Keratinocyte (primary cell): ENCODE data around the gene RANBP3. TPM values are rescaled to one million over a fixed set of nuclear protein-coding genes. Genes with fewer than 3 reads are reported as not detected.

Source experiments
- DNase-seq: peaks from one replicate; pipeline ENCODE4 v3.0.0-alpha.2; 2011; ENCODE audit warnings: low read depth, missing footprints, low spot score
- FAIRE-seq: peaks from 2 replicates; lab custom pipeline; 2011; peaks lifted over from hg19 to GRCh38; lab: Jason Lieb, UNC
- H2AFZ ChIP-seq: 2 replicates; pipeline ENCODE4 v1.6.0; 2012; ENCODE audit warnings: low read length, control low read depth, inconsistent platforms; ENCODE audit not compliant: control insufficient read depth
- H3K27ac ChIP-seq: 2 replicates; pipeline ENCODE4 v1.5.1; 2011; ENCODE audit warnings: low read length; ENCODE audit not compliant: control insufficient read depth, insufficient read depth
- H3K27me3 ChIP-seq: 3 replicates; pipeline ENCODE4 v1.6.0; 2011; ENCODE audit warnings: low read length; ENCODE audit not compliant: control insufficient read depth, insufficient read depth; ENCODE audit errors: extremely low read depth
- H3K36me3 ChIP-seq, 2 experiments: 2 replicates in 1 of 2; 3 replicates in 1 of 2; pipeline ENCODE4 v1.5.1; 2011; ENCODE audit warnings: low read length in 2 of 2, mild to moderate bottlenecking in 1 of 2; ENCODE audit not compliant: control insufficient read depth in 2 of 2, insufficient read depth in 2 of 2; ENCODE audit errors: extremely low read depth in 1 of 2
- H3K4me1 ChIP-seq: 3 replicates; pipeline ENCODE4 v1.5.1; 2011; ENCODE audit warnings: low read length; ENCODE audit not compliant: control insufficient read depth, insufficient read depth; ENCODE audit errors: extremely low read depth
- H3K4me2 ChIP-seq: 3 replicates; pipeline ENCODE4 v1.6.0; 2011; ENCODE audit warnings: low read depth, low read length; ENCODE audit not compliant: control insufficient read depth, insufficient read depth; ENCODE audit errors: extremely low read depth
- H3K4me3 ChIP-seq, 3 experiments: fragments of 200-600 bp in 1 of 3; sonication (generic) in 1 of 3; 2 replicates in 2 of 3; 3 replicates in 1 of 3; pipeline ENCODE4 v1.5.1; 2011 to 2016; ENCODE audit warnings: low read length in 3 of 3, mild to moderate bottlenecking in 3 of 3, control low read depth in 2 of 3, inconsistent platforms in 1 of 3, low read depth in 1 of 3, mixed read lengths in 1 of 3, mixed run types in 1 of 3, moderate library complexity in 1 of 3; ENCODE audit not compliant: control insufficient read depth in 2 of 3, insufficient read depth in 2 of 3; ENCODE audit errors: extremely low read depth in 1 of 3
- H3K79me2 ChIP-seq: 2 replicates; pipeline ENCODE4 v1.6.0; 2012; ENCODE audit warnings: low read length; ENCODE audit not compliant: control insufficient read depth, insufficient read depth
- H3K9ac ChIP-seq: 3 replicates; pipeline ENCODE4 v1.6.0; 2011; ENCODE audit warnings: low read length; ENCODE audit not compliant: control insufficient read depth, insufficient read depth; ENCODE audit errors: extremely low read depth
- H3K9me1 ChIP-seq: 3 replicates; pipeline ENCODE4 v1.6.0; 2011; ENCODE audit warnings: low read length; ENCODE audit not compliant: control insufficient read depth, insufficient read depth; ENCODE audit errors: extremely low read depth
- H3K9me3 ChIP-seq: 2 replicates; pipeline ENCODE4 v1.5.1; 2012; ENCODE audit warnings: low read depth, low read length; ENCODE audit not compliant: control insufficient read depth
- H4K20me1 ChIP-seq: 3 replicates; pipeline ENCODE4 v1.6.0; 2011; ENCODE audit warnings: low read length; ENCODE audit not compliant: control insufficient read depth, insufficient read depth; ENCODE audit errors: extremely low read depth
- EZH2 ChIP-seq: IDR thresholded peaks from one replicate; pipeline ENCODE4 v1.6.1; 2012; ENCODE audit warnings: inconsistent platforms, mild to moderate bottlenecking, low read length, moderate library complexity
- dilution Hi-C: fragments of 300-500 bp; cut with MboI; formaldehyde crosslinking; loops from one replicate; pipeline ENCODE4 v1.7.0; 2020; ENCODE audit warnings: low sequenced_read_pairs; ENCODE audit not compliant: extremely low pct_ligation_motif_present
- polyA plus RNA-seq, 5 experiments: library from polyadenylated mRNA; depleted of rRNA in 3 of 5; stranded (reverse) in 3 of 5; stranded (forward) in 1 of 5; unstranded in 1 of 5; fragments of >200 nt; gene quantifications; 1 replicate in 1 of 5; 2 replicates in 3 of 5; 3 replicates in 1 of 5; pipeline versions ENCODE4 v1.2.1 to v1.2.3, GENCODE V29; 2011 to 2012; ENCODE audit warnings: missing spikeins in 2 of 5, low read depth in 1 of 5, low replicate concordance in 1 of 5
- TF ChIP-seq, protein P1 (sequence below), 3 experiments: IDR thresholded peaks in 1 of 3; conservative IDR thresholded peaks in 1 of 3; optimal IDR thresholded peaks in 1 of 3; 2 replicates in 2 of 3; 3 replicates in 1 of 3; pipeline versions ENCODE3 to v1.5.1; 2011; ENCODE audit warnings: low read length in 3 of 3, mild to moderate bottlenecking in 3 of 3, moderate library complexity in 2 of 3, control low read depth in 1 of 3, inconsistent platforms in 1 of 3; ENCODE audit not compliant: insufficient read depth in 2 of 3; ENCODE audit errors: extremely low read depth in 1 of 3

The RANBP3 gene
- polyA plus RNA-seq, 1 donor (not counting 4 experiments of a cell fraction or from before 2014, with no cell fraction given) = 36.4 TPM

GRCh38 chr19:5900976-5901375 is 77.0 kb downstream of the RANBP3 start:
- no peak for FAIRE-seq
- Histone ChIP-seq H4K20me1 (peaks cover 2% of the 10 kb centered on the region), H3K36me3 (peaks cover 6 to 17% of the 10 kb centered on the region in 2 experiments), H3K9ac (no peak overlapping the region), H3K4me1 (peaks cover 4% of the 10 kb centered on the region), H3K27me3 (no peaks in the 10 kb centered on the region), H3K9me1 (no peaks in the 10 kb centered on the region), H2AFZ (no peak overlapping the region), H3K9me3 (no peaks in the 10 kb centered on the region), H3K4me3 (no peak overlapping the region), H3K27ac (no peak overlapping the region), H3K79me2 (peaks cover 47% of the 10 kb centered on the region), H3K4me2 (no peak overlapping the region)
- dilution Hi-C loops = no loop called here
- TF ChIP-seq, protein P1, sequence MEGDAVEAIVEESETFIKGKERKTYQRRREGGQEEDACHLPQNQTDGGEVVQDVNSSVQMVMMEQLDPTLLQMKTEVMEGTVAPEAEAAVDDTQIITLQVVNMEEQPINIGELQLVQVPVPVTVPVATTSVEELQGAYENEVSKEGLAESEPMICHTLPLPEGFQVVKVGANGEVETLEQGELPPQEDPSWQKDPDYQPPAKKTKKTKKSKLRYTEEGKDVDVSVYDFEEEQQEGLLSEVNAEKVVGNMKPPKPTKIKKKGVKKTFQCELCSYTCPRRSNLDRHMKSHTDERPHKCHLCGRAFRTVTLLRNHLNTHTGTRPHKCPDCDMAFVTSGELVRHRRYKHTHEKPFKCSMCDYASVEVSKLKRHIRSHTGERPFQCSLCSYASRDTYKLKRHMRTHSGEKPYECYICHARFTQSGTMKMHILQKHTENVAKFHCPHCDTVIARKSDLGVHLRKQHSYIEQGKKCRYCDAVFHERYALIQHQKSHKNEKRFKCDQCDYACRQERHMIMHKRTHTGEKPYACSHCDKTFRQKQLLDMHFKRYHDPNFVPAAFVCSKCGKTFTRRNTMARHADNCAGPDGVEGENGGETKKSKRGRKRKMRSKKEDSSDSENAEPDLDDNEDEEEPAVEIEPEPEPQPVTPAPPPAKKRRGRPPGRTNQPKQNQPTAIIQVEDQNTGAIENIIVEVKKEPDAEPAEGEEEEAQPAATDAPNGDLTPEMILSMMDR (optimal IDR thresholded peaks at IDR 0.05 in 1 of 3, IDR thresholded peaks at IDR 0.05 in 1 of 3, conservative IDR thresholded peaks at IDR 0.05 in 1 of 3; ENCODE audit: extremely low read depth in 1 of 3, insufficient read depth in 2 of 3, low read length in 3 of 3) = no peak
- no peak for TF ChIP-seq EZH2
- no peak for DNase-seq

GRCh38 chr19:5899728-5900526 is 78.0 kb downstream of the RANBP3 start:
- Histone ChIP-seq H3K36me3 (peaks cover 15 to 22% of the 10 kb centered on the region in 2 experiments), H3K79me2 (peaks cover 47% of the 10 kb centered on the region)
- no peak for FAIRE-seq

More at GRCh38 chr19:5899728-5900526, 78.0 kb downstream of the RANBP3 start:
- Histone ChIP-seq H3K9ac (no peak overlapping the region), H3K27ac (no peak overlapping the region), H3K27me3 (no peaks in the 10 kb centered on the region), H3K4me2 (no peak overlapping the region), H4K20me1 (peaks cover 2% of the 10 kb centered on the region), H2AFZ (no peak overlapping the region), H3K4me1 (peaks cover 5% of the 10 kb centered on the region), H3K4me3 (no peak overlapping the region), H3K9me1 (no peaks in the 10 kb centered on the region), H3K9me3 (no peaks in the 10 kb centered on the region)
- dilution Hi-C loops = no loop called here
- no peak for DNase-seq
- TF ChIP-seq, protein P1 (optimal IDR thresholded peaks at IDR 0.05 in 1 of 3, IDR thresholded peaks at IDR 0.05 in 1 of 3, conservative IDR thresholded peaks at IDR 0.05 in 1 of 3; ENCODE audit: extremely low read depth in 1 of 3, insufficient read depth in 2 of 3, low read length in 3 of 3) = no peak
